Activated CD4-positive, alpha-beta T cell treated with anti-CD3 and anti-CD28 coated beads for 48 hours (primary cell): ENCODE results near the gene DOHH.
A peak's percentile ranks its signal among the peaks of the same experiment; 100 is the strongest.

ENCODE experiments used
- DNase-seq: peaks from one replicate; pipeline ENCODE4 v3.0.0-alpha.2; 2020

DOHH gene

GRCh38 chr19:3499738-3500428 lies 591 bp downstream of the DOHH start:
- DNase-seq, result no peak

DNA sequence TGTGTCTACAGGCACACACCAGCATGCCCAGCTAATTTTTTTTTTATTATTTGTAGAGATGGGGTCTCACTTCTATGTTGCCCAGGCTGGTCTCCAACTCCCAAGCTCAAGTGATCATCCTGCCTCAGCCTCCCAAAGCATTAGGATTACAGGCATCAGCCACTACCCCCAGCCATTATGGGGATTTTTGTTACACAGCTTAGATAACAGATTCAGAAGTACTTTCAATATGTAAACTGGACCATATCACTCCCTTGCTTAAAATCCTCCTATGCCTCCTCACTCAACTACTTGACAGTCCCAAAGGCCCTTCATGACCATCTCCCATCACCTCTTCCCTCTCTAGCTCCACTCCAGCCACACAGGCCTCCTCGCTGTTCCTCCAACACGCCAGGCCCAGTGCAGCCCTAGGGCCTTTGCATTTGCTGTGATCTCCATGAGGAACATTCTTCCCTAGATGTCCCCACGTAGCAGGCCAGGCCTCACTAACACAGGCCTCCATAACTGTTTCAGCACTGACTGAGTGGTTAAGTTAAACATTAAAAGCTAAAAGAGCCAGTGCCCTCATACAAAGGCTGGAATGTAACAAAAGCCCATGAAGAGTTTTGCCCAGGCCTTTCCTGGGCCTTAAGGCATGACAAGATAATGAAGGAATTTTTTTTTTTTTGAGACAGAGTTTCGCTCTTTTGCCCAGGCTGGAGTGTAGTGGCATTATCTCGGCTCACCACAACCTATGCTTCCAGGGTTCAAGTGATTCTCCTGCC lies 2.5 kb downstream of the DOHH start:
- no peak for DNase-seq

DNA sequence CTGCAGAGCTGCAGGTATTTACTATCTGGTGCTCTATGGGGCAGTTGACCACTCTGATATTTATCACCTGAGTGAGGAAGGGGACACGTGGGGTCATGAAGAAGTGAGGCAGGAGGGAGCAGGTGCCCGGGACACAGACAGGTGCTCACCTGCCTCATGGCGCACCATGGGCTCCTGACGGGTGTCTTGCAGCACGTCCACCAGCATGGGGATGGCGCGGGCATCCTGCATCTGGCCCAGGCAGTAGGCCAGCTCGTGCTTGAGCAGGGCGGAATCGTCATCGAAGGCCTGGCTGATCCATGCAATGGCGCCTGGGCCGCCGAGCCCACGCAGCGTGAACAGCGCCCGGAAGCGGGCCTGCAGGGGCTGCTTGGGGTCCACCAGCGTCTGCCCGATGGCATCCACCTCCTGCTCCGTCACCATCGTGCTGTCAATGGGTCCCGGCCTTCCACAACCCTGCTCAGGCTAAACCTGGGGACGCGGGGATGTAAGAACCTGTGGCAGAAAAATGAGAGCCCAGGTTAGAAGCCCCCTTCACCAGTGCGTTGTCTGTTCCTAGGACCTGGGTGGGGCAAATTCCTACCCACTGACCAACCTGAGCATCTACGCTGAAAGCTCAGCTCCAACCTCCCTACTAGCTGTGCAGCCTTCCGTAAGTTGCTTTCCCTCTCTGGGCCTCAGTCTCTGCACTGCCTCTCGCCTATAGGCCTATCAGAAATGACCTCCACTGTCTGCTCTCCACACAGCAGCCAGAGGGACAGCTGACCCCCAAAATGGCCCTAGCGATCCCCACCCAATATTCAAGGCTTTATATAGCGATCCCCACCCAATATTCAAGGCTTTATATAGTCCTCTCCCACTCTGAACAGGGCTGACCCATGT lies 3.8 kb downstream of the DOHH start:
- DNase-seq, result no peak

DNA sequence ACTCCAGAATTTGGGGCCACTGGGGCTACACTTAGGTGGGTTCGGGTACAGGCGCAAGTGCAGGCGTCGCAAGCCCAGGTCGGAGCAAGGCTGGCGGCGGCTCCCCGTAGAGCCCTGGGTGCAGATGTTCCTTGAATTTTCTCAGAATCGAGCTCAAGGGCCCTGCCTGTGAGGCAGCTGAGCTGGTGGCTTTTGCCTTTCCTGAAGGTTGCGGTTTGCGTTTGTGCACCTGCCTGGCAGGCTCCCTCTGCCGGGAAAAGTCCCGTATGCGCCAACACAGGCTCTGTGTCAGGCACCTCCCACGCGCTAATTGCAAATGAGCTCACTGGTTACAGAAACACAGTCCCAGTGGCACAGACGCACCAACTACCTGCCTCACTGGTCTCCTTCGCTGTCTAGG lies 5.9 kb downstream of the DOHH start:
- DNase-seq, result peak; percentile 78

DNA sequence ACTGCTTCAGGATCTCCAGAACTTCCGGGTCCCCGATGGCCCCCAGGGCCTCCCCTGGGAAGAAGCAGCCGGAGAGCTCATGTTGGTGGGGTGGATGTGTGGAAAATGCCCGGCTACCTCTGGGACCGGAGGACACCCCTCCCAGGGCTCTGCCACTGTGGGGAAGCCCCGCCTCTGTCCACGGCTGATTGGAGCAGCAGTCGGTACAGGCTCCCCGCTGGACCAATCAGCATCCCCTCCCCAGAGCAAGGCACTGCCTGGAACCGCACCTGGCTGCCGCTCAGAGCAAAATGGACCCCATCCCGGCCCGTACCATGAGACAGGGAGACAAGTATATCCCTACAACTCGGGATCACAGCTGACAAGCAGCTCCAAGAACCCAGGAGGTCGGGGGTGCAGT lies 6.4 kb downstream of the DOHH start:
- DNase-seq, result peak; percentile 76

DNA sequence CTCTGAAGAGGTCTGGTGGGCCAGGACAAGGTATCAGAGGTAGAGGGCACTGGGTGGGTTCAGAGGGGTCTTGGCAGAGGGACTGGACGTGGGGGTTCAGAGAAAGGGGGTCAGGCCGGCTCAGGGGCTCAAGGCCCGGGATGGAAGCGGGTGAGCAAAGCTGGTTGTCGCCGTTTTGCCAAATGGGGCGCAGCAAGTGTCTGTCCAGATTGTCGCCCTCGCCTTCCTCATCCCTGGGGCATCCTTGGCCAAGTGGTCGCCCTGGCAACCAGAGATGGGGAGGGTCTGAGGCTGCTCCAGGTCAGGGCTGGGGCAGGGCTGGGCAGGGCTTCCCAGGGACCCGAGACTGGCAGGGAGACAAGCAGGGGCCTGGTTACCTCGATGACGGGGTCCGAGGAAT lies 6.8 kb downstream of the DOHH start:
- DNase-seq, result no peak

DNA sequence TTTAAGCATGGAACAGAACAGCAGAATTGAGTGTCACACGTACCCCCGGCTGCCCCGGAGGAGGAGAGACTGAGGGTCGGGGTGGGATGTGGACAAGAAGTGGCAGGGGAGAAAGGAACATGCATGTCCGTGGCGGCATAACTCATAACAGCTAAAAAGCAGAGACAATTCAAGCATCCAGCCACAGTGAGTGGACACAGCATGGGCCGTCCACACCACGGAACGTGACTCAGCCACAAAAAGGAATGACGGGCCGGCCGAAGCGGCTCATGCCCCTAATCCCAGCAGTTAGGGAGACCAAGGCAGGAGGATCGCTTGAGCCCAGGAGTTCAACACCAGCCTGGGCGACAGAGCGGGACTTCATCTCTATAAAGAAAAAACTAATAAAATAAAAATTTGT lies 7.6 kb downstream of the DOHH start:
- no peak for DNase-seq

GRCh38 chr19:3492131-3492839 lies 8.2 kb downstream of the DOHH start:
- DNase-seq, result no peak

DNA sequence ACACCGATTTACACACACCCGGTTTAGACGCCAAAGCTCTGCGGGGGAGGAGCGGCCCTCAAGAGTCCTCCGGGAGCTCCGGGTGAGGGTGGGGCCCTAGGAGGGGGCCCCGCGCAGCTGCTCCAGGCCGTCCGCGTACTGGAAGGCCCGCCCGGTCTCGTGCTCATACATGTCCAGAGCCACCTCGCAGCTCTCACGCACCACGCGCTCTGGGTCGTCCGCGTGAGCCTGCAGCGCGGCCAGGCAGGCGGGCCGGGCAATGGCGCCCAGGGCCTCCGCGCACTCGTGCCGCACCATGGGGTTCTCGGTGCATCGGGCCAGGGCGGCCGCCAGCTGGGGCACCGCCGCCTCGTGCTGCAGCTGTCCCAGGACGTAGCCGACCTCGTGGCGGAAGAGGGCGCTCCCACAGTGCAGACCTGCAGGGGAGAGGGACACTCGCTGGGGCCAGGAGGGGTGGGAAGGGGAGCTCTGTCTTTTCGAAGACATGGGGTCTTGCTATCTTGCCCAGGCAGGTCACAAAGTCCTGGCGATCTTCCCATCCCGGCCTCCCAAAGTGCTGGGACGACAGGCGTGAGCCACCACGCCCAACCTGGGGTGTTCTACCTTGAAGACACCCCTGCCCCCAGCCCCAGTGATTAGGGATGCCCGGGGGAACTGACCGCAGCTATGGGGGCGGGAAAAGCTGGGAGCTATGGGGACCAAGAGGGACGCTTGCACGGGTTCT lies 8.9 kb downstream of the DOHH start:
- no peak for DNase-seq

DNA sequence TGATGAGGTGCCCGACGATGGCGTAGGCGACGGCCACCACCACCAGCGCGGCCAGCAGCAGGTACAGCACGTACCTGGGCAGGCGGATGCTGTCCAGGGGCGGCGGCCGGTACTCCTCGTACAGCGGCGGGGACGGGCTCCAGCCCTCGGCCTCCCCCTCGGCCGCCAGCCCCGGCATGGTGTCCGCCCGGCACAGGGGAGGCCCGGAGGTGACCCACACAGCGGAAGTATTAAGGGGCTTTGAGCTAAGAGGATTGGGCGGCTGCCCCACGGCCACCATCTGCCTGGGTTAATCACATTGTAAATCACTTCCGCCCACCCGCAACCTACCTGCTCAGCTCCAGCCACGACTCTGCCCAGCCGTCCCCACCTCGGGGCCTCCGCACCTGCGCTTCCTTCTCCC lies 17.2 kb downstream of the DOHH start, which contains the start of gene SMIM44:
SMIM44 (minus strand) TSS at position 216 of the 403 bp plus-strand sequence; CDS start at position 178, 38 bp downstream.
- DNase-seq, result no peak

GRCh38 chr19:3482507-3483225 lies 17.8 kb downstream of the DOHH start:
- no peak for DNase-seq

- DNase-seq, result no peak
Observed at GRCh38 chr19:3481241-3482090, 19.0 kb downstream of the DOHH start.

DNA sequence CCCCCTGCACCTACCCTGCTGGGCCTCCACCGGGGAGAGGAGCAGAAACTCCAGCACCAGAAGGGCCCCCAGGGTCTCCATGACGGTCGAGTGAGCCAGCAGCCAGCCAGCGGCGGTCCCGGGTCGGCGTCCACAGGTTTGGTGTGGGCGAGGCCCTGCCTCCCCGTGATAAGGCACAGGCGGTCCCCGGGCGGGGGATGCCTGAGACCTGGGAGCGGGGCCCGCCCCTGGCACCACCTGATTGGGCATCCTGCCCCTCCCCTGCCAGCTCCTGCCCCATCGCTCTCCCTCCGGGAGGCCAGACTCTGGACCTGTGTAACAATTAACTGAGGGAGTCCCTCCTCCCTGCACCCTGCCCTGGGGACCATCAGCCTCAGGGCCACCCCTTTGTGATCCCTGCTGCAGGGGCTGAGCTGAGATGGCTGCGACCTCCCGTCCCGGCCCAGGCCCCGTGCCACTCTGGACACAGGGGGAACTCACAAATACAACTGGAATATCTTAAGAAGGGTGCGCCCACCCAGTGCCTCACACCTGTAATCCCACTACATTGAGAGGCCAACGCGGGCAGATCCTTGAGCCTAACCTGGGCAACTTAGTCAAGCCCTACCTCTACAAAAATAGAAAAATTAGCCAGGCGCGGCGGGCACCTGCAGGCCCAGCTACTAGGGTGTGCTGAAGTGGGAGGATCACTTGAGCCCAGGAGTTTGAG lies 19.9 kb downstream of the DOHH start, which contains the start of gene SMIM24:
SMIM24 (minus strand) TSS at position 143 of the 709 bp plus-strand sequence; CDS start at position 81, 62 bp downstream.
- no peak for DNase-seq

- peak; percentile 68 for DNase-seq
Observed at GRCh38 chr19:3479834-3480215, 20.6 kb downstream of the DOHH start.

GRCh38 chr19:3479177-3479833 lies 21.2 kb downstream of the DOHH start:
- DNase-seq, result peak; percentile 67

DNA sequence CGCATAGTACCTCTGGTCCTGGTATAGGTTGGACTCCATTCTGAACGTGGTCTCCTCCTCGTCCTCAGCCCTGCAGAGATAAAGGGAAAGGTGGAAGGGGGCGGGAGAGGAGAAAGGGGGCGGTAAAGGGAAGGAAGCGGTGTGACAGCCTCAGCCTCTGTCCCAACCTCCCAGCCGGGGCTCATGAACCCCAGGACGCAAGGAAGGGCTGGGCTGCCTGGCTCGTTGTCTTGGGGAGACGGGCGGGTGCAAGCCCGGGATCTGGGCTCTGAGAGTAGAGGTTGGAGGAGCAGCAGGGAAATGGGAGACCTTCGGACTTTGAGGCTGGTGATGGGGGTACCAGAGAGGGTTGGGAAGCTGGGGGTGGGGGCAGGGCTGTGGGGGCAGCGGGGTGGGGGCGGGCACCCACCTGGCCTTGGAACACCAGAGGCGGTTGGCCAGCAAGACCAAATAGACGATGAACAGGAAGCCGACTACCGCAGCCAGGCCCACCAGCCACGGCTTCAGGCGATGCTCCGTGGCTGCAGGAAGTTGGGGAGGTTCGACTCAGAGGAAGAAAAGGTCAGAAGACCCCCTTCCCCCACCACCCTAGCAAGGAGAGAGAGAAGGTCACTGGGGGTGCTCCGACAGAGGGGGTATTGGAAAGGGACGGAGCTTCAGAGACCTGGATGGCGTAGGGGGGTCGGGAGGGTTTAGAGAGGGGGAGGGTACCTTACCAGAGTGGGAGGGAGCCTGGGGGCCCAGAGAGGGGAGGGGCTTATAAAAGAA lies 21.9 kb downstream of the DOHH start:
- DNase-seq, result no peak

DNA sequence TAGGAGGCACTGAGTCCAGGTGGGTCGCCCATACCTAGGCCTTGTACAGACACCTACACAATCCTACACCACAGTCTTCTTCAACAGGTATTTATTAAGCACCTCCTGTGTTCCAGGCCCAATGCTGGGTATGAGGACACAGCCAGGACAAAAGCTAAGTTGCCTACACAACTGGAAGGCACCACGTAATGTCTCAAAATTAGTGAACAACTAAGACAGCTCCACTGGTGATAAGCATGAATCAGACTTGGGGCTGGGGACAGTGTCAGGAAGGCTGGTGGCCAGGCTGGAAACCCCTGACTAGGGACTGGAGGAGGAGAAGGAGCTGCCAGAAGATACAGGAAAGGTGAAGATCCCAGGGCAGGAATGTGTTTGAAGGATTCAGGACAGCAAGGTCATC lies 22.5 kb downstream of the DOHH start:
- no peak for DNase-seq

GRCh38 chr19:3477506-3477905 lies 23.0 kb downstream of the DOHH start:
- no peak for DNase-seq
